ENCODE results near the gene FGD3. TPM values are rescaled to one million over a fixed set of nuclear protein-coding genes. Genes with fewer than 3 reads are reported as not detected.
A peak's percentile ranks its signal among the peaks of the same experiment; 100 is the strongest.

FGD3 gene
- total RNA-seq, 1 donor from 2014 or later: 0.09 TPM

GRCh38 chr9:92954049-92954861 lies 6.9 kb downstream of the FGD3 start:
- Mint-ChIP-seq H3K4me1 (ENCODE audit: low read depth, unreplicated experiment) (peaks cover 11% of the 10 kb centered on the region), H3K36me3 (ENCODE audit: low read depth, unreplicated experiment) (no peaks in the 10 kb centered on the region), H3K27me3 (ENCODE audit: low read depth, unreplicated experiment) (peaks cover 20% of the 10 kb centered on the region), H3K4me3 (ENCODE audit: unreplicated experiment) (peak overlapping the region; percentile 35), H3K27ac (ENCODE audit: unreplicated experiment) (peak overlapping the region; percentile 58), H3K9me3 (ENCODE audit: unreplicated experiment) (no peaks in the 10 kb centered on the region)
- H3K9me3 ChIP-seq (ENCODE audit: insufficient read depth, low read depth, low read length): no peaks in the 10 kb centered on the region
- H3K4me2 ChIP-seq (ENCODE audit: low read length): peak overlapping the region; percentile 70
- H3K27ac ChIP-seq (ENCODE audit: low read depth, low read length): no peak overlapping the region
- H4K20me1 ChIP-seq (ENCODE audit: insufficient read depth, low read length): no peaks in the 10 kb centered on the region
- DNase-seq (ENCODE audit: low read depth) (peak; percentile 58), FAIRE-seq (no peak)
- peaks cover 4% of the 10 kb centered on the region for H3K27me3 ChIP-seq (ENCODE audit: insufficient read depth, low read length)
- H3K79me2 ChIP-seq (ENCODE audit: insufficient read depth, low read length): no peaks in the 10 kb centered on the region
- H3K4me1 ChIP-seq (ENCODE audit: insufficient read depth, low read length): peaks cover 11% of the 10 kb centered on the region
- H3K36me3 ChIP-seq (ENCODE audit: insufficient read depth, low read length): no peaks in the 10 kb centered on the region
- no peak overlapping the region for H2AFZ ChIP-seq (ENCODE audit: low read depth, low read length)
- H3K9ac ChIP-seq (ENCODE audit: low read length): no peak overlapping the region
- H3K4me3 ChIP-seq (ENCODE audit: insufficient read depth, low read depth, low read length): no peak overlapping the region
- TF ChIP-seq CTCF (IDR thresholded peaks at IDR 0.05; ENCODE audit: insufficient read depth, low read depth, low read length) (no peak), EZH2 (IDR thresholded peaks at IDR 0.05; ENCODE audit: insufficient read depth, low read length) (no peak)

- DNase-seq (ENCODE audit: low read depth): no peak
- Mint-ChIP-seq H3K4me1 (ENCODE audit: low read depth, unreplicated experiment) (peaks cover 11% of the 10 kb centered on the region), H3K27me3 (ENCODE audit: low read depth, unreplicated experiment) (peaks cover 14% of the 10 kb centered on the region), H3K4me3 (ENCODE audit: unreplicated experiment) (no peak overlapping the region), H3K27ac (ENCODE audit: unreplicated experiment) (no peak overlapping the region), H3K9me3 (ENCODE audit: unreplicated experiment) (no peaks in the 10 kb centered on the region), H3K36me3 (ENCODE audit: low read depth, unreplicated experiment) (no peaks in the 10 kb centered on the region)
- Histone ChIP-seq H3K36me3 (ENCODE audit: insufficient read depth, low read length) (no peaks in the 10 kb centered on the region), H3K27ac (ENCODE audit: low read depth, low read length) (no peak overlapping the region), H3K9me3 (ENCODE audit: insufficient read depth, low read depth, low read length) (no peaks in the 10 kb centered on the region), H3K27me3 (ENCODE audit: insufficient read depth, low read length) (no peaks in the 10 kb centered on the region), H3K79me2 (ENCODE audit: insufficient read depth, low read length) (no peaks in the 10 kb centered on the region), H3K4me2 (ENCODE audit: low read length) (no peak overlapping the region), H3K9ac (ENCODE audit: low read length) (no peak overlapping the region), H4K20me1 (ENCODE audit: insufficient read depth, low read length) (no peaks in the 10 kb centered on the region), H2AFZ (ENCODE audit: low read depth, low read length) (no peak overlapping the region), H3K4me1 (ENCODE audit: insufficient read depth, low read length) (peaks cover 11% of the 10 kb centered on the region), H3K4me3 (ENCODE audit: insufficient read depth, low read depth, low read length) (no peak overlapping the region)
- no peak for FAIRE-seq
- TF ChIP-seq EZH2 (IDR thresholded peaks at IDR 0.05; ENCODE audit: insufficient read depth, low read length): no peak
- TF ChIP-seq CTCF (IDR thresholded peaks at IDR 0.05; ENCODE audit: insufficient read depth, low read depth, low read length): no peak
Observed at GRCh38 chr9:92954886-92955285, 7.6 kb downstream of the FGD3 start.

All from astrocyte (in vitro differentiated cells and primary cell).